ENCODE measurements around the gene PDXDC1. TPM values are rescaled to one million over a fixed set of nuclear protein-coding genes. Genes with fewer than 3 reads are reported as not detected.
"Not testable (repeated sequence)": the region's sequence is repeated elsewhere in the genome, so short reads cannot be mapped to it uniquely, and the experiment has no call there.

PDXDC1 gene
- total and polyA plus RNA-seq, 2 donors (not counting 1 experiment from before 2014, with no cell fraction given): 48.1 to 103 TPM

DNA sequence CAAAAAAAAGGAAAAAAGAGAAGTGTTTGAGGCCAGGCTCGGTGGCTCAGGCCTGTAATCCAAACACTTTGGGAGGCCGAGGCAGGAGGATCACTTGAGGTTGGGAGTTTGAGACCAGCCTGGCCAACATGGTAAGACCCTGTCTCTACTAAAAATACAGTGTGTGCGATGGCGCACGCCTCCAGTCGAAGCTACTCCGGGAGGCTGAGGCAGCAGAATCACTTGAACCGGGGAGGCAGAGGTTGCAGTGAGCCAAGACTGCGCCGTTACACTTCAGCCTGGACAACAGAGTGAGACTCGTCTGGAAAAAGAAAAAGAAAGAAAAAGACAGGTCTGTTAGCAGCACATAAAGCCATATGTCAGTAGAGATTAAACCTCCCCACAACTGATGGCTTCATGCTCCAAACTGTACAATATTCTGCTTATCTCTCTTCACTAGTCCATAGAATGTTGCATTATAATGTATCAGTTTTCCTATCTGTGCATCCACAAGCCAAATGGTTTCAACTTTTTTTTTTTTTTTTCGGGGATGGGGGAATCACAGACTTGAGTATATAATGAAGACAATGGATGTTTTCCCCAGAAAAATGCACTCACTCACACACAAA, 3.1 kb upstream of the PDXDC1 start:
- Histone ChIP-seq H3K4me1 (ENCODE audit: control insufficient read depth in 2 of 2, insufficient read depth in 2 of 2, low read length in 2 of 2) (peaks cover 8 to 18% of the 10 kb centered on the region in 2 donors), H4K20me1 (ENCODE audit: control insufficient read depth, insufficient read depth, low read length, poor library complexity, severe bottlenecking) (peaks cover 13% of the 10 kb centered on the region), H3K79me2 (ENCODE audit: control insufficient read depth, insufficient read depth, low read length) (peaks cover 16% of the 10 kb centered on the region)
- ATAC-seq (ENCODE audit: low read depth); H3K9me3 ChIP-seq (ENCODE audit: control extremely low read depth in 1 of 3, control insufficient read depth in 2 of 3, insufficient read depth in 1 of 3, low read length in 2 of 3); H3K27me3 Mint-ChIP-seq; H3K27ac ChIP-seq (ENCODE audit: low read length in 2 of 2); H3K4me3 Mint-ChIP-seq; POLR2A ChIA-PET; H3K4me3 ChIP-seq (ENCODE audit: control extremely low read depth in 1 of 5, extremely low read depth in 1 of 5, insufficient read depth in 1 of 5, low read depth in 2 of 5, low read length in 4 of 5); intact Hi-C loops (cut with micrococcal nuclease); H2AFZ ChIP-seq (ENCODE audit: insufficient read depth, low read depth, low read length, poor library complexity, severe bottlenecking); H3K9me3 Mint-ChIP-seq (ENCODE audit: insufficient read depth); H3K36me3 ChIP-seq (replicated peaks in 1 of 2; ENCODE audit: control extremely low read depth in 1 of 2, control insufficient read depth in 1 of 2, extremely low read depth in 1 of 2, insufficient read depth in 2 of 2, low read length in 1 of 2); H3K4me2 ChIP-seq (replicated peaks; ENCODE audit: low read depth, low read length, poor library complexity, severe bottlenecking); DNase-seq; H3K9ac ChIP-seq (ENCODE audit: low read length); H3K27me3 ChIP-seq (replicated peaks in 1 of 4; ENCODE audit: control extremely low read depth in 1 of 4, control insufficient read depth in 3 of 4, insufficient read depth in 4 of 4, low read length in 3 of 4); CTCF ChIA-PET; H3K27ac Mint-ChIP-seq: not testable (repeated sequence)
- peaks cover 10% of the 10 kb centered on the region for H3K4me1 Mint-ChIP-seq
- WGBS (ENCODE audit: insufficient coverage): 98% methylated on average over 10 of the region's 12 CpGs

DNA sequence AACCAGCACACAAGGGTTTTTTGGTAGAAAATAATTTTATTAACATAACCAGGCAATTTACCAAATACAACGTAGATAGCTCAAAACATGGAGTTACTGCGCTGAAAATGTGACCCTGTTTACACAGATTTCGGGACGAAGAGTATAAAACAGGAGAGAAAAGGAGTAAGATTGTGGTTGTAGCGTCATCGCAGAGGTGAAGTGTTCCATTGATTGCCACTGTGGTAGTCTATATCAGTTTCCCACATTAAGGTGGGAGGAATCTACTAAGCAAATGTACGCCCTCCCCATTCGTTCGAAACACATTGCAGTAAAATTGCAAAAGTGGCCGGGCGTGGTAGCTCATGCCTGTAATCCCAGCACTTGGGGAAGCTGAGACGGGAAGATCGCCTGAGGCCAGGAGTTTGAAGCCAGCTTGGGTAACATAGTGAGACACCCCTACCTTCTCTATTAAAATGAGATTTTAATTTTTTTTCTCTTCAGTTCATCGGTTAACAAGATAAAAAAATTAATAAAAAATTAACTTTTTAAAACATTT, 972 bp upstream of the PDXDC1 start:
- H3K27ac Mint-ChIP-seq; H3K27me3 ChIP-seq (replicated peaks in 1 of 4; ENCODE audit: control extremely low read depth in 1 of 4, control insufficient read depth in 3 of 4, insufficient read depth in 4 of 4, low read length in 3 of 4); intact Hi-C loops (cut with micrococcal nuclease); H3K9me3 ChIP-seq (ENCODE audit: control extremely low read depth in 1 of 3, control insufficient read depth in 2 of 3, insufficient read depth in 1 of 3, low read length in 2 of 3); H3K9me3 Mint-ChIP-seq (ENCODE audit: insufficient read depth); DNase-seq; CTCF ChIA-PET; POLR2A ChIA-PET; H3K27me3 Mint-ChIP-seq; H3K36me3 ChIP-seq (replicated peaks in 1 of 2; ENCODE audit: control extremely low read depth in 1 of 2, control insufficient read depth in 1 of 2, extremely low read depth in 1 of 2, insufficient read depth in 2 of 2, low read length in 1 of 2); ATAC-seq (ENCODE audit: low read depth); H3K4me2 ChIP-seq (replicated peaks; ENCODE audit: low read depth, low read length, poor library complexity, severe bottlenecking): not testable (repeated sequence)
- H3K9ac ChIP-seq (ENCODE audit: low read length): peak overlapping the region; percentile 85
- peaks cover 17% of the 10 kb centered on the region for H4K20me1 ChIP-seq (ENCODE audit: control insufficient read depth, insufficient read depth, low read length, poor library complexity, severe bottlenecking)
- peaks cover 19% of the 10 kb centered on the region for H3K4me1 Mint-ChIP-seq
- H3K4me3 ChIP-seq (ENCODE audit: control extremely low read depth in 1 of 5, extremely low read depth in 1 of 5, insufficient read depth in 1 of 5, low read depth in 2 of 5, low read length in 4 of 5): peak overlapping the region in 3 of 5 experiments; percentile 73 to 82 (median 81)
- peaks cover 24% of the 10 kb centered on the region for H3K79me2 ChIP-seq (ENCODE audit: control insufficient read depth, insufficient read depth, low read length)
- peak overlapping the region; percentile 76 for H2AFZ ChIP-seq (ENCODE audit: insufficient read depth, low read depth, low read length, poor library complexity, severe bottlenecking)
- H3K4me3 Mint-ChIP-seq: peak overlapping the region; percentile 59
- H3K27ac ChIP-seq (ENCODE audit: low read length in 2 of 2): peak overlapping the region in 1 of 2 donors; percentile 88
- peaks cover 8 to 18% of the 10 kb centered on the region in 2 donors for H3K4me1 ChIP-seq (ENCODE audit: control insufficient read depth in 2 of 2, insufficient read depth in 2 of 2, low read length in 2 of 2)
- no CpG with 5 or more reads among the region's 14 CpGs for WGBS (ENCODE audit: insufficient coverage)

DNA sequence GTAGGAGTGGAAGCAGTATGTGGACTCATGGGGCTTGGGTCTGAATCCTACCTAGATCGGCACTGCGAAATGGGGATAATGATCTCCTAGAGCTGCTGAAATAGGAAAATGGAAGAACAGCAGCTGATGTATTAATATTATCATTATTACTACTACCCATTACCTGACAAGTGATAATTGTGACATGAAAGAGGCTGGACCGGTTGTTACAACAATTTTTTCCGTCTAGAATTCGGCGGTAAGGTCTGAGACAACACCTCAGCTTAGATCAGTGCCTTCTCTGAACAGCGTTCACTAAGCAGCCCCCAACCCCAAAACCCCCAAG, 533 bp upstream of the PDXDC1 start:
- CTCF ChIA-PET; H3K9me3 Mint-ChIP-seq (ENCODE audit: insufficient read depth); DNase-seq; H3K9me3 ChIP-seq (ENCODE audit: control extremely low read depth in 1 of 3, control insufficient read depth in 2 of 3, insufficient read depth in 1 of 3, low read length in 2 of 3); H3K27me3 Mint-ChIP-seq; H3K27me3 ChIP-seq (replicated peaks in 1 of 4; ENCODE audit: control extremely low read depth in 1 of 4, control insufficient read depth in 3 of 4, insufficient read depth in 4 of 4, low read length in 3 of 4); POLR2A ChIA-PET; ATAC-seq (ENCODE audit: low read depth); H3K36me3 ChIP-seq (replicated peaks in 1 of 2; ENCODE audit: control extremely low read depth in 1 of 2, control insufficient read depth in 1 of 2, extremely low read depth in 1 of 2, insufficient read depth in 2 of 2, low read length in 1 of 2); intact Hi-C loops (cut with micrococcal nuclease): not testable (repeated sequence)
- Mint-ChIP-seq H3K4me3 (peak overlapping the region; percentile 94), H3K4me1 (peaks cover 19% of the 10 kb centered on the region), H3K27ac (peak overlapping the region; percentile 93)
- no CpG with 5 or more reads among the region's 7 CpGs for WGBS (ENCODE audit: insufficient coverage)
- Histone ChIP-seq H3K79me2 (ENCODE audit: control insufficient read depth, insufficient read depth, low read length) (peaks cover 29% of the 10 kb centered on the region), H3K9ac (ENCODE audit: low read length) (peak overlapping the region; percentile 85), H2AFZ (ENCODE audit: insufficient read depth, low read depth, low read length, poor library complexity, severe bottlenecking) (peak overlapping the region; percentile 76), H3K4me2 (replicated peaks; ENCODE audit: low read depth, low read length, poor library complexity, severe bottlenecking) (peak overlapping the region; percentile 70), H3K4me3 (ENCODE audit: control extremely low read depth in 1 of 5, extremely low read depth in 1 of 5, insufficient read depth in 1 of 5, low read depth in 2 of 5, low read length in 4 of 5) (peak overlapping the region; percentile 72 to 84 (median 81)), H3K4me1 (ENCODE audit: control insufficient read depth in 2 of 2, insufficient read depth in 2 of 2, low read length in 2 of 2) (peaks cover 8 to 18% of the 10 kb centered on the region in 2 donors), H4K20me1 (ENCODE audit: control insufficient read depth, insufficient read depth, low read length, poor library complexity, severe bottlenecking) (peaks cover 21% of the 10 kb centered on the region), H3K27ac (ENCODE audit: low read length in 2 of 2) (peak overlapping the region; percentile 57 to 88)

All from B cell (primary cell).